Activated T-helper 1 cell treated with anti-CD3 and anti-CD28 coated beads, Interleukin-2, amount 50 U/mL, for 16 hours (primary cell): Measurements from ENCODE around the gene DLG4.
A peak's percentile ranks its signal among the peaks of the same experiment; 100 is the strongest.
"Not testable (repeated sequence)": the region's sequence is repeated elsewhere in the genome, so short reads cannot be mapped to it uniquely, and the experiment has no call there.

Experiments used
- DNase-seq, 2 donors: peaks; one replicate each; pipeline ENCODE4 v3.0.0-alpha.2; 2020; ENCODE audit warnings: low read depth in 1 of 2, low spot score in 1 of 2

The DLG4 gene

GRCh38 chr17:7249830-7250229, 30.2 kb upstream of the DLG4 start:
- no peak for DNase-seq

GRCh38 chr17:7249214-7249613, 29.6 kb upstream of the DLG4 start:
- no peak for DNase-seq

- DNase-seq: no peak
Measured at GRCh38 chr17:7248796-7249195, 29.2 kb upstream of the DLG4 start.

DNA sequence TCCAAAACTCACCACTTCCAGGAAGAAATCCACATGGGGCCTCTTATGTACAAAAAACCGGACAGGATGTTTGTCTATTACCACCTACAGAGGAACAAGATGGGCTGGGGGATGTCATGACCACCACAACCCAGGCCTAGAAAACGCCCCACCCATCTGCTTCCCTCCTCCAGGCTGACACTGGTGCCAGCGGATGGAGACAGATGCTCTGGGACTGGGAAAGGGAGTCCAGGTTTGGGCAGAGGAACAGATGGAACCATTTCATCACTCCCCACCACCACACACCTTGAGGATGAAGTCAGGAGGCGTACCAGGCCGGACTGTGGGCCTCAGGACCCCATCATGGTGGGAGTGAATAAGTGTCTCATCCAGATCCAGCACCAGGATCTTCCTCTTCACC, 27.1 kb upstream of the DLG4 start:
- DNase-seq: no peak

- not testable (repeated sequence) for DNase-seq
Measured at GRCh38 chr17:7243838-7244237, 24.2 kb upstream of the DLG4 start.

- no peak for DNase-seq
Measured at GRCh38 chr17:7243453-7243729, 23.8 kb upstream of the DLG4 start.

- DNase-seq: peak; percentile 87 to 89
Measured at GRCh38 chr17:7242717-7243452, 23.2 kb upstream of the DLG4 start.

DNA sequence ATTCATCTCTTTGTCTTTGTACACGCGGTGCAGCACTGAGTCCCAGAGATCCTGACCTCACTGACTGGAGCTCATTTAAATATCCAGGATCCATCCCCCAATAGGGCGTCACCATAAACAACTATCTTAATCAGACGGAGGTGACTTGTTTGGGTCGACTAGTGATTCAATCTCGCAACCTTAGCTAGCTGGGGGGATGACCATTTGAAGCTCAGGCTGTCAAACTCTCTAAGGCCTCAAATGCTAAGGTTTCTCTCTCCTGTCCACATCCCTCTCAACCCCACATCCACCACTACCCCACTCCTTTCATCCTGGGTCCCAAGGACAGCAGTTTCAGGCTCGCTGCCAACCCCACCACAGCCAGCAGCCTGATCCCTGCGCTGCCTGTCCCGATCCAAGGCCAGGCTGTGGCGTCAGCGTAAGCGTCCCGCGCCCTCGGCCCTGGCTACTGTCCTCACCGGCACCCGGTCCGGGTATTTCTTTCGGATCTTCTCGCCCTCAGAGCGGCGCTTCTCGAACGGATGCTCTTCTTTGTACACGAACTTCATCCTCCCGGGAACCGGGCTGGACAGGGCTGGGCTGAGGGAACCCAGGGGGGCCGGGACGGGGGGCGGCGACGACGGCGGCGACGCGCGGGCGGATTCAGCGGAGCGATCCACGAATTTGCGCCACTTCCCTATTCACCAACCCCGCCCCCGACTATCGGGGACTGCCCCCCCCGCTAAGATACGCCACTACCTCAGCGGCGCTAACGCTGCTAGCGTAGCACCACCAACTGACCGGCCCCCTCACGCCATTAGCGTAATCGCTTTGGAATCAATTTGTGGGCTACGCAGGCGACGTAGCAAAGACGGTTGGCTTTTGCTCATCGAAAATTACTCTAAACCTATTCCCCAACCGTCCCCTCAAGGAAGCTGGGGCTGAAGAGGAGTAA, 22.4 kb upstream of the DLG4 start, which contains the start of gene GABARAP:
Gene GABARAP (minus strand): TSS at position 667 of the 934 bp plus-strand sequence. CDS start 119 bp downstream, at position 548.
- peak; percentile 88 to 89 for DNase-seq

- DNase-seq: no peak
Measured at GRCh38 chr17:7241090-7241733, 21.6 kb upstream of the DLG4 start.

GRCh38 chr17:7240375-7240774, 20.7 kb upstream of the DLG4 start:
- no peak for DNase-seq

DNA sequence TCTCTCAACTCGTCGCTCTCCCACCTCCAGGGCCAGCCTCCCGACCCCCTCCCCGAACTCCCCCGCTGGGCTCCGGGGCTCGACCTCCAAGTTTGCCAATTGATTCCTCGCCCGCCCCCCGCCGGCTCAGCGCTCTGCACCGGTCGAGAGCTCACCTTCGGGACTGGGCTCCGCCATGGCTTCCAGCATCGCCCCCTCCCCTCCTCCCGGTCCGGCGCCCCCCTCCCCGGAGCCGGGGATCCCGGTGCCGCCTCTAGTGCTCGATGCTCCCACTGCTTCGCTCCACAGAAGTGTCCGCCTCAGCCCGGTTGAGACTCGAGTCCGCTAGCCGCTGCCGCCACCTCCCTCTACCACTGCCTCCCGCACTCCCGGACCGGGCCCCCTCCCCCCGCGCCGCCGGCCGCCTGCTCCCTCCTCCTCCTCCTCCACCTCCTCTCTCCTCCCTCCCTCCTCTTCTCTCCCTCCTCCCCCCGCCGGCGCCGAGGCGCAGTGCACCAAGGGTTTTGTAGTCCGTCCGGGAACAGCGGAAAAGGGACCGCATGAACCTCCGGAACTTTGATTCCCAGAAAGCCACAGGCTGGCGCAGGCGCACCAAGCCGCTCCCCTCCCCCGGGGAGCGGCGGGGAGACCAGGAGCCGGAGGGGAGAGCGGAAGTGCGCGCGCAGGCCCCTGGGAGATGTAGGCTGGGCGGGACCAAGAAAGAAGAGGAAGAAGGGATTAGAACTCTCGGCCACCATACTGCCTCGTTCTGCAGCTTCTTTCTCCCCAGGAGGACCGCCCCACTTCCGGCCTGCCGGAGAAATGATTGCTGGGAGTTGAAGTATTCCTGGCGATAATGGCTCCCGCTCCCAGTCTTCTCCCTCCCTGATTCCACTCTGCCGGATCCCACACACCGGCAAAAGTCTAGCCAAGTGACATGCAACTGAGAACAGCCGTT, 19.7 kb upstream of the DLG4 start, which contains the start of gene PHF23:
Gene PHF23 (minus strand): TSS at position 367 of the 937 bp plus-strand sequence. CDS start 178 bp downstream, at position 189.
- DNase-seq: peak; percentile 94 to 97

- DNase-seq: no peak
Measured at GRCh38 chr17:7238420-7239090, 18.9 kb upstream of the DLG4 start.

DNA sequence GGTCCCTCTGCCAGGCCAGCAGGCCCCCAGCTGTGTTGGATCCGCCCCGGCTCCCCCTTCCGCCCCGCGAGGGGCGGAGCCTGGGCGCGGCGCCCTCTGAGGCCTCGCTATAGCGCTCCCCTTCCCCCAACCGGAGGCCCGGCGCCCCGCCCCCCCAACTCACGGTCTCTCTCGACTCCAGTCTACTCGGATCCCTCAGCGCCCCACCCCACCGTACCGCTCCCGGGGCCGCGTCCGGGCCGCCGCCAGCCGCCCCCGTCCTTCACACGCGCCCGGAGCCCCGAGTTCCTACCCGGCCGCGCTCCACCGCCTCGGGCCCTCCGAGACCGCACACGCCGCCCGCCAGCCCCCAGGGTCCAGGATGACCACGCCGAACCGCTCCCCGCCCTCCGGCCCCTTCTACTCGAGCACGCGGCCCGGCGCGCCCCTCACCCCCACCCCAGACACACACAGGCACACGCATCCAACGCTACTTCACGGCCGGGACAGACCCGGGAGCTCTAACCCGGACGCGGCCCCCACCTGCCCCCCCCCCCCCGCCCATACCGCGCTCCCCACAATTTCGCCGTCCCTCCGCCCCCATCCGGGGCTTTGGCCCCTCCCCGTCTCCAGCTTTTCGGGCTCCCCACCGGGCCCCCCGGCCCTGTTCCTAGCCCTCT, 18.3 kb upstream of the DLG4 start:
- peak; percentile 67 to 71 for DNase-seq

GRCh38 chr17:7237266-7237760, 17.7 kb upstream of the DLG4 start:
- DNase-seq: no peak

GRCh38 chr17:7236808-7237207, 17.2 kb upstream of the DLG4 start:
- DNase-seq: no peak

DNA sequence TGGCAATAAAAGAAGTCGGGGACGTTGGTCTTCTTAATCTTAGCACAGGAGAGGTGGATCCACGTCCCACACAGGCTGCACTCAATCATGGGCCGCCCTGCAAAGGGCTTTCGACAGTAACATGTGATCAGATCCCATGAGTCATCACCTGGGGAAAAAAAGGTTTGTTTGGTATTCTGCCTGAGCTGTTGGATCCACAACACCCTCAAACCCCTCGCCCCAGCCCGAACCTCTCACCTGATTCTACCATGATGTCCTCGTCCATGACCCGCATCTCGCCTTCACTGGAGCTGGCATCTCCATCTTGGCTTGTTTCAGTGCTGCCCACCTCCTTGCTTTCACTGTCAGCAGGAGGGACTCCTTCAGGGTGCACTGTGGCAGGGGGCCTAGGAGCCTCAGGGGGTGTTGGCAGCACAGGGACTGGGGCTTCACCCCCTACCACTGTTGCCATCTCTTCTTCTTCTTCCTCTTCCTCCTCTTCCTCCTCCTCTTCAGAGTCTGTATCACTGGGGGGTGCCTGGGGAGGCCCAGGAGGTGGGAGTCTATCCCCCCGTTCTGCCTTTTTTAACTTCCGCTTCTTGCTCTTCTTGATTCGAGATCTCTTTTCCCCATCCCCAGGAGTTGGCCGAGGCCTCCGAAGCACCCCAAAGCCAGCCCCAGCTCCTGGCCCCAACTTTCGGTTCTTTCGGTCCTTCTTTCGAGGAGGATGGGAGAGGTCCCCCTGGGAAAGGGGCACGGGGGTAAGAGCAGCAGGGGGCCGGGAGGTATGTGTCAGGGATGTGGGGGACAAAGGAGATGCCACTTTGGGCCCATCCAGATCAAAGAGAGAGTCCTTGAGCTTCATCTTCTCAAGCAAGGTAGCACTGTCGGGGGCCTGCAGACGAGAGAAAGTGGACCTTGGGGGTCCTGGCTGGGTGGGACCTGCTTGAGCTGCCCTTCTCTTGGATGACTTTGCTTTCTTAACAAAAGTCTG, 16.3 kb upstream of the DLG4 start:
- DNase-seq: no peak

- DNase-seq: peak; percentile 91
Measured at GRCh38 chr17:7234083-7234951, 14.7 kb upstream of the DLG4 start, which contains the start of gene DVL2. TSS of gene DVL2 (minus strand) at chr17:7234517. CDS start at chr17:7234262, 255 bp downstream.
